ENCODE measurements around the gene CLDN24.

CLDN24 gene

DNA sequence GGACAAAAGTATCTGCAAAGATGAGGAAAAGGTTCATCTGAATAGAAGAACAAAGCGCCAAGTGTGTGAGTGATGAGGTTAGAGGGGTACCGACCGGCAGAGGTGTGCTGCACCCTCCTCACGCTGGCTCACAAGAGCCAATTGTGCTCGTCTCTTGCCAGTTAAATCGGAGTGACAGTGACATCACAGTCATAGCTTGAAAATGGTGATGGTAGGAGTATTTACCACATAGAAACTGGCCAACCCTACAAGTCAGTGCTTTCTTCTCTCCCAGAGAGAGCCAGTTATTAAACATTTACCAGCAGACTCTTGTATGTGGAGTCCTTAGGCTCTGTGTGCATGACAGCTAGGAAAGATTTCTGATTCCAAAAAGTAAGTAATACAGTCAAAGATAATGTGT, 34.5 kb downstream of the CLDN24 start:
- Histone ChIP-seq H3K4me2 (ENCODE audit: low read depth, low read length) (no peak overlapping the region), H3K4me1 (ENCODE audit: low read length) (no peaks in the 10 kb centered on the region), H2AFZ (ENCODE audit: low read length) (no peak overlapping the region), H3K27me3 (replicated peaks; ENCODE audit: insufficient read depth, low read length) (no peaks in the 10 kb centered on the region), H3K9ac (ENCODE audit: low read length) (no peak overlapping the region), H3K4me3 (ENCODE audit: low read length) (no peak overlapping the region), H3K36me3 (replicated peaks; ENCODE audit: insufficient read depth, low read length) (no peaks in the 10 kb centered on the region), H3F3A (ENCODE audit: insufficient read depth, low read length) (no peaks in the 10 kb centered on the region), H3K9me3 (replicated peaks; ENCODE audit: insufficient read depth, low read length) (no peaks in the 10 kb centered on the region), H3K27ac (ENCODE audit: low read length) (no peak overlapping the region), H3K79me2 (ENCODE audit: low read length) (no peaks in the 10 kb centered on the region), H4K20me1 (ENCODE audit: insufficient read depth, low read length) (no peaks in the 10 kb centered on the region), H3K9me2 (replicated peaks; ENCODE audit: insufficient read depth, low read length) (no peaks in the 10 kb centered on the region)
- TF ChIP-seq EZH2phosphoT487 (IDR thresholded peaks at IDR 0.05; ENCODE audit: low read length) (no peak), EZH2 (optimal IDR thresholded peaks at IDR 0.05; ENCODE audit: low read depth, low read length) (no peak)
- TF ChIP-seq, protein P1, sequence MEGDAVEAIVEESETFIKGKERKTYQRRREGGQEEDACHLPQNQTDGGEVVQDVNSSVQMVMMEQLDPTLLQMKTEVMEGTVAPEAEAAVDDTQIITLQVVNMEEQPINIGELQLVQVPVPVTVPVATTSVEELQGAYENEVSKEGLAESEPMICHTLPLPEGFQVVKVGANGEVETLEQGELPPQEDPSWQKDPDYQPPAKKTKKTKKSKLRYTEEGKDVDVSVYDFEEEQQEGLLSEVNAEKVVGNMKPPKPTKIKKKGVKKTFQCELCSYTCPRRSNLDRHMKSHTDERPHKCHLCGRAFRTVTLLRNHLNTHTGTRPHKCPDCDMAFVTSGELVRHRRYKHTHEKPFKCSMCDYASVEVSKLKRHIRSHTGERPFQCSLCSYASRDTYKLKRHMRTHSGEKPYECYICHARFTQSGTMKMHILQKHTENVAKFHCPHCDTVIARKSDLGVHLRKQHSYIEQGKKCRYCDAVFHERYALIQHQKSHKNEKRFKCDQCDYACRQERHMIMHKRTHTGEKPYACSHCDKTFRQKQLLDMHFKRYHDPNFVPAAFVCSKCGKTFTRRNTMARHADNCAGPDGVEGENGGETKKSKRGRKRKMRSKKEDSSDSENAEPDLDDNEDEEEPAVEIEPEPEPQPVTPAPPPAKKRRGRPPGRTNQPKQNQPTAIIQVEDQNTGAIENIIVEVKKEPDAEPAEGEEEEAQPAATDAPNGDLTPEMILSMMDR (IDR thresholded peaks at IDR 0.05; ENCODE audit: low read length) = no peak
- DNase-seq = no peak

DNA sequence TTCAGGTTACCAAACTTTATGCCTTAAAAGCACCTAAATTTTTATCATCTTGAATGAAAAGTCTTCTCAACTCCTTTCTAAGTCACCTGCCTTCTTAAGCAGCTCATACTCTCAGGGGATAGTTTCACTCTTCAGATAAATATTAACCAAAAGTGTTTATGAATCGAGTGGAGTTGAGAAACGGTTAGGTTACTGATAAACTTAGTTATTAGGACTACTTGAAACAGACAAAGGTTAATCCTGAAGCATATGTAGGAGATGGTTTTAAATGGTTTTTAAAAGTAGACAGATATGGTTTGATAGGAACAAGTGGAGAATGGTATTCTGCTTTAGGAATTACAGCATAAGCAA, 34.9 kb downstream of the CLDN24 start:
- Histone ChIP-seq H3K27ac (ENCODE audit: low read length) (no peak overlapping the region), H4K20me1 (ENCODE audit: insufficient read depth, low read length) (no peaks in the 10 kb centered on the region), H3K9me3 (replicated peaks; ENCODE audit: insufficient read depth, low read length) (no peaks in the 10 kb centered on the region), H2AFZ (ENCODE audit: low read length) (no peak overlapping the region), H3K79me2 (ENCODE audit: low read length) (no peaks in the 10 kb centered on the region), H3K36me3 (replicated peaks; ENCODE audit: insufficient read depth, low read length) (no peaks in the 10 kb centered on the region), H3F3A (ENCODE audit: insufficient read depth, low read length) (no peaks in the 10 kb centered on the region), H3K9ac (ENCODE audit: low read length) (no peak overlapping the region), H3K4me2 (ENCODE audit: low read depth, low read length) (no peak overlapping the region), H3K27me3 (replicated peaks; ENCODE audit: insufficient read depth, low read length) (no peaks in the 10 kb centered on the region), H3K9me2 (replicated peaks; ENCODE audit: insufficient read depth, low read length) (no peaks in the 10 kb centered on the region), H3K4me1 (ENCODE audit: low read length) (no peaks in the 10 kb centered on the region), H3K4me3 (ENCODE audit: low read length) (no peak overlapping the region)
- DNase-seq = no peak
- no peak for TF ChIP-seq EZH2phosphoT487 (IDR thresholded peaks at IDR 0.05; ENCODE audit: low read length)
- TF ChIP-seq, protein P1 (IDR thresholded peaks at IDR 0.05; ENCODE audit: low read length) = no peak

DNA sequence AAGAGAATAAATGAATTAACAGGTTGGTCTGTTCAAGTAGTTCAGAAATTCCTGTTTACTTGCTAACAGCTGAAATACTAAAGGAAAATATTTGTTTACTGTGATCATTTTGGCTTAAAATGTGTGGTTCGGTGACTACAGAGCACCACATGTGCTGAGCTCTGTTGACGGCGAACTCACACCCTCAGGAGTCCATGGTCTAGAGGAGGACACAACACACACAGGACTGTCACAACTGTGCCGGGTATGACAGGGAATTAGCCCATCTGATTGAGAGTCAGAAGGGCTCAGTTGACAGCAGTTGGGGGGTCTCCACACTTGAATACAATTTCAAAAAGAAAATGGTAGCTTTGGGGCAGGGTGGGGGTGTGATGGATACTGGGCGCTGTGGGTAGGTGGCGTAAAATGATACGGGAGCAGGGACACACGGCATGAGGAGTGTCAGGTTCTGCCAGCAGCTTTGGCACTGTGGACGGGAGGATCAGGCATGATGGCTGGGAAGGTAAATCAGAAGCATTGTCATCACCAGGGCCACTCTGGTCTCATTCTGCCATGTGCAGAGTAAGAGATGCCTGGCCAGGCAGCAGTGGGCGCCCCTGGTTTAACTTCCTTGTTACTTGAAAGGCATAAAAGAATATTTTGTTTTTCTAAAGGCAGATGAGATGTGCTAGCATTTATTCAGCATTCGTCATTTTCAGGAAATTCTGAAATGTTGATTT, 35.5 kb downstream of the CLDN24 start:
- H3K9ac ChIP-seq (ENCODE audit: low read length) = no peak overlapping the region
- no peaks in the 10 kb centered on the region for H3K79me2 ChIP-seq (ENCODE audit: low read length)
- H2AFZ ChIP-seq (ENCODE audit: low read length) = no peak overlapping the region
- no peaks in the 10 kb centered on the region for H3K4me1 ChIP-seq (ENCODE audit: low read length)
- no peaks in the 10 kb centered on the region for H3K27me3 ChIP-seq (replicated peaks; ENCODE audit: insufficient read depth, low read length)
- H3F3A ChIP-seq (ENCODE audit: insufficient read depth, low read length) = no peaks in the 10 kb centered on the region
- no peaks in the 10 kb centered on the region for H3K36me3 ChIP-seq (replicated peaks; ENCODE audit: insufficient read depth, low read length)
- no peak overlapping the region for H3K4me3 ChIP-seq (ENCODE audit: low read length)
- no peaks in the 10 kb centered on the region for H3K9me2 ChIP-seq (replicated peaks; ENCODE audit: insufficient read depth, low read length)
- no peak overlapping the region for H3K4me2 ChIP-seq (ENCODE audit: low read depth, low read length)
- no peak overlapping the region for H3K27ac ChIP-seq (ENCODE audit: low read length)
- TF ChIP-seq, protein P1 (IDR thresholded peaks at IDR 0.05; ENCODE audit: low read length) = no peak
- no peak for TF ChIP-seq EZH2phosphoT487 (IDR thresholded peaks at IDR 0.05; ENCODE audit: low read length)
- H3K9me3 ChIP-seq (replicated peaks; ENCODE audit: insufficient read depth, low read length) = no peaks in the 10 kb centered on the region
- H4K20me1 ChIP-seq (ENCODE audit: insufficient read depth, low read length) = no peaks in the 10 kb centered on the region
- no peak for DNase-seq
